COR-L47 (cell line): ENCODE results near the gene MTMR6.
A peak's percentile ranks its signal among the peaks of the same experiment; 100 is the strongest.

Source experiments
- DNase-seq: peaks from one replicate; lab custom pipeline; 2025; lab: John Stamatoyannopoulos, UW

Gene MTMR6

DNA sequence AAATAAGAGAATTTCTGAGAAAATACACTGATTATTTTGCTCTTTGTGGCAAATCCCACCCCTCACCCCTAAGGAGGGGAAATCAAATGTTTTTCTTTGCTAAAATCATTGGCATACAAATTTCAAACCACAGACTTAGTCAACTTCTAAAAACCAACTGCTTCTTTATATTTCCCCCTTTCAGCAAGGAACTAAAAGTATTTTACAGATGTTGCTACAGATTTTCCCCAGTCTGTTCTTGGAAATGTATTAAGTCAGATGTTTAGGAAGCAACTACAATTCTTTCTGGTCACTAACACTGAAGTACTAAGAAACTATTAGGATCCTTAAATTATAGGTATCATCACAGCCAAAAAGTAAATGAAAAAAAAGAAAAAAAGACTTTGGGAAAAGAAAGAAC lies 6.9 kb downstream of the MTMR6 start:
- DNase-seq: no peak

DNA sequence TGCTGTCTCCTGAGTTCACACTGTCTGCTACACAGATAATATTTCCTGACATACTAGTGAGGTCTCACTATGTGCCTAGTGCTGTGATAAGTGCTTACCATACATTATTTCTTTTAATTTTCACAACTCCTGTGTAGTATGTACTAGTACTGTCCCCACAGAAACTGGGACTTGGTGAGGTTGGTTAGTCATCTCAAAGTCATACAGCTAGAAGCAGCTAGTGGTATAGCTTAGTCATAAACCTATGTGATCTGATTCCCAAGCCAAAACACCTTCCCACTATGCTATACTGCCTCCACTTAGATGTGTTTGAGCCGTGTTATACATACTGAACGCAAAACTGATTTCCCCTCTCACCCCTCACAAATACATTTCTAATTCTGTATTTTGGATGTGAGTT lies 10.5 kb downstream of the MTMR6 start:
- DNase-seq: no peak

DNA sequence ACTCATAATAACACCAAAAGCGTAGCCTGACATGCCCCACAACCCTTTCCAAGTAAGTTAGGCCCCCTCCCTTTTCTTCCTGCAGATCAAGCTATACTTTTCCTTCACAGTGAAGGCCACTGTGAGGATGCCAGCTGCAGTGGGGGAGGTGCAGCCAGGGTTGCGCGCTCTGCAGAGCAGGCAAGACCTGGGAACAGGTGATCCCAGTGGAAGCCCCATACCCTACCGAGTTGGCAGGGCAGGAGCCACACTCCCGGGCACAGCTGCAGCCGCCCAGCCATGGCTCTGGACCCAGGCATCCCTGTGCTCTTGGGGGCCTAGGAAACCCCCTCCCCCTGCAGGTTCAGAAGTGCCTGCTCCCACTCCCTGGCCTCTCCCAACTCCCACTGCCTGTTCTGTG lies 18.7 kb downstream of the MTMR6 start:
- DNase-seq: no peak

DNA sequence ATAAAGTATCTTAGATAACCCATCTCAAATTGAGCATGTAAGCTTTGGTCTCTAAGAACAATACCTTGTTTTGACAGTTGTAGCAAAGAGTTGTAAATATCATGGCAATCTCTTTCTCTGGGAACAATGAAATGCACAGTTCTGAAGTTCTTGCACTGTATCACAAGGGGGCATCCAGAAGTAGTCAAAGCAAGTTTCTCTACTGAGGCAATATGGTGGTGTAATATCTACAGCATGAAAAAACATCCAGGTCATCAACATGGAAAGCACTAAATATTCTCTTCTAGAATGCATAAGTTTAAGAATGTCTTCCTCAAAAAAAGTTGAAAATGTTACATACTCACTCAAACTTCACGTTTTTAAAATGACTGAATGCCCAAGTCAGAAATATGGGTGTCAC lies 19.6 kb downstream of the MTMR6 start:
- no peak for DNase-seq

DNA sequence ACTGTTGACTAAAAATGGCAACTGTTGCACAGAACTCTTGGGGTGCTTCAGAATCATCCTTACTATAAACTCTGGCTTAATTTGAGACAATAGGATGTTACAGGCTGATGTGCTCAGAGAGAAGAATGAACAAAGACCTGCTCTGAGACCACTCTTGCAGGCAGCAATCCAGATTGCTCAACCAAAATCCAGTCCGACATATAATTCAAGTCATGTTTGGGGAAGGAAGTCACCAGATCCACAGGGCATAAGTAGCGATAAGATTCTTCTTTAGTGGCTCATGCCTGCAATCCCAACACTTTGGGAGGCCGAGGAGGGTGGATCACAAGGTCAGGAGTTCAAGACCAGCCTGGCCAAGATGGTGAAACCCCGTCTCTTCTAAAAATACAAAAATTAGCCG lies 20.6 kb downstream of the MTMR6 start:
- DNase-seq: no peak

DNA sequence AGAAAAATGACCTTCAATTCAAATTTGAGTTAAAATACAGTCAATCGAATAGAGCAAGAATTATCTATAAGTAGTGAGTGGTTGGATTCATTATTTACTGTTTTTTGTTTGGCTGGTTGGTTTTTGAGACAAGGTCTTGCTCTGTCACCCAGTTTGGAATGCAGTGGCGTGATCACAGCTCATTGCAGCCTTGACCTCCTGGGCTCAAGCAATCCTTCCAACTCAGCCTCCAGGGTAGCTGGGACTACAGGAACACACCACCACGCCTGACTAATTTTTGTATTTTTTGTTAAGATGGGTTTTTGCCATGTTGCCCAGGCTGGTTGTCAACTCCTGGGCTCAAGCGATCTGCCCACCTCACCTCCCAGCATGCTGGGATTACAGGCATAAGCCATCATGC lies 25.0 kb downstream of the MTMR6 start:
- DNase-seq: no peak

DNA sequence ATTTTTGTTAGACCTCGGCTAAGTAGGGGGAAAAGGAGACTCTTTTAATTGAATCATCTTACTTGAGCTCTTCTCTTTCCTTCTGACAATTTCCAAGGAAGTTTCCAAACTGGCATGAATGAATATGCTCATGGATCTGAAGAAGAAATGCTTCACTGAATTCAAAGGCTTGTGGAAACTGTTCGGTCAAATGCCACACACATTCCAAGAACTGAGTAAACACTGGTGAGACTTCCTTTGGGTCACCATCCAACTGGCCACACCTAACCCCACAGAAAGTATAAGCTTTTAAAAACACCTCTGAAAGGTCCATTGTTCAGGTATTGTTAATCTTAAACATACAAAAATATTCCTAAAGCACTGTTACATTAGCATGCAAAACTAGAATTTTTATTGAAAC lies 33.6 kb downstream of the MTMR6 start:
- no peak for DNase-seq

DNA sequence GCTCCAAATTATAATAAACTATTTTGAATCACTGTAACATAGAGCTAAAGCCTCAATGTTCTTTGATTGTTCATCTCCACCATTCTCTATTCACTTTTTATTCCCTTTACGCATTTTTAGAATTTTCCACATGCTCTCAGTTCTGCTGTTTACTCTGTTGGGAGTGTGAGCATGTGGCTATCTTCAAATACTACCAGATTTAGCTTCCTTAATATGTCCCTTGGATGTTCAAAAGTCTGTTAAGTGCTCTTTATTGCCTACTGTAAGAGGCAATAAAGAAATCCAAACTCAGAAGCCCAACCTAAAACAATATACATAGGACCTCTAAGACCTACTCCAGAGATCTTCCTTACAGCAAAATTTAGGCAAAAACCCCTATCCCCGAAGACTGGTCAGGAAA lies 34.5 kb downstream of the MTMR6 start:
- no peak for DNase-seq

DNA sequence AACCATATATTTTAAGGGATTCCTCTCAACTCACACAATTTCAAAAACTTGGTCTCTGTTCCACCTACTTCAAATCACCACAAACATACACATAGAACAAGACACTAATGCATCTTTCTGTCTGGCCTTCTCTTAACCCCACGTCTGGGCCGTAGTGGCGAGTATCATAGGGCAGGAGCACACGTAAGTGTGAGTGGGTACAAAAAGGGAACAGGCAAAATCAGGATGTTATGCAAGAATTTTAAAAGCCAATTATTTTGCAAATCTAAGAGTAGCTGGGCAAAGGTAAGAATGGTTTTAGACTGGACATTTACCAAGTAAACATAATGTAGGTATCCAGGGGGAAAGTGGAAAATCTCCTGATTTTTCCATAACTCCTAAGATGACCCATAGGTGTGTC lies 35.1 kb downstream of the MTMR6 start:
- DNase-seq: no peak

DNA sequence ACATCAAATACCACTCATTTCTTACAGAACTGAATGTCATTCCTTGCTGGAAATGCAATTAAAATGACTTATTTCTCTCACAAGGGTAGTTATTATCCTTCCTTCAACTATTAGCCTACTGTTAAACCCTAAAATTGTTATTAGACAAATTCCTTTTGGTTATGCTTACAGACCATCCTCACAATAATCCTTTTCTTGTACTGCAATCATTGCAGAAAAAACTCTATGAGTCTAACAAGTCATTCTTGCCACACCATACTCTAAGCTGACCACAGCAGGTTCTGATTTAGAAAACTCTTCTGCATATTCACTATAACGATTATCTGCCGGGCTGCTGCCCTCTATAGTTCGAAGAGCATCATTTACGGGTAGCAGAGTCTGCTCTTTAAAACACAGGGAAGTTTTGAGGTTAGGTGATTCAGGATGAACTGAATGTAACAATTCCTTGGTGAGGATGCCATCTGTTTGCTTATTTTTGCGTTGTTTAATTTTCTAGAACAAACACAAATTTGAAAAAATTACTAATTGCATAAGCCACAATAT lies 38.2 kb downstream of the MTMR6 start:
- peak; percentile 31 for DNase-seq

DNA sequence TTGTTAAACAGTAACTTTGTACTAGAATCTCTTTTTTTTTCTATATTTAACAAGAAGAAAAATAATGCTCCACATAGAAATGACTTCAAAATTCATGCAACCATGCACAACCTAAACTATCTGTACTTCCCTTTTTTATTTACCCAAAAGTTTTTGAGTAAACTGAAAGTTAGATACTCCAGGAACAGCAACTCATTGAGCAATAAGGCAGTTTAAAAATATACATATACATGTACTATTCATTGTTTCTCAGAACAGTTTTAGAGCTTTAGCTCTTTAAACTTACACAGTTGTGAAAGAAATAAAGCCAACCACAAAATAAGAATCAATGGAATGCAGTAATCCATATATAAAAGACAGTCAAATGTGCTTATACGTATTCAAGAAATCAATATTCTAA lies 39.2 kb downstream of the MTMR6 start:
- no peak for DNase-seq

DNA sequence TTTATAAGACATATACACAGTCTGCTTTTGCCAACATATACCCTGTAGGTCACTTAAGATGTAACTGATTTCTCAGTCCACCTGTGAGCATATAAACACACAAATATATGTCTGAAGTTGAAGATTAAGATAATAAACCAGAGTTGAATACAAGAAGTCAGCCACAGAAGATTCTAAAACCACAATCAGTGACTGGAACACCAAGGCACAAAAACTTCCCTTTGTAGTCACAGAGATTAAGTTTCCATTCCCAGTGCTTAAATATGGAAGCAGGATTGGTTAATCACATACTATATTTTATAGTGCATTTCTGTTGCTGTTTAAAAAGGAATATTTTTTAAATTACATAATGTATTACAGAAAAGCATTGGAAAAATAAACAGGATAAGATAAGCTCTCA lies 39.9 kb downstream of the MTMR6 start:
- no peak for DNase-seq

DNA sequence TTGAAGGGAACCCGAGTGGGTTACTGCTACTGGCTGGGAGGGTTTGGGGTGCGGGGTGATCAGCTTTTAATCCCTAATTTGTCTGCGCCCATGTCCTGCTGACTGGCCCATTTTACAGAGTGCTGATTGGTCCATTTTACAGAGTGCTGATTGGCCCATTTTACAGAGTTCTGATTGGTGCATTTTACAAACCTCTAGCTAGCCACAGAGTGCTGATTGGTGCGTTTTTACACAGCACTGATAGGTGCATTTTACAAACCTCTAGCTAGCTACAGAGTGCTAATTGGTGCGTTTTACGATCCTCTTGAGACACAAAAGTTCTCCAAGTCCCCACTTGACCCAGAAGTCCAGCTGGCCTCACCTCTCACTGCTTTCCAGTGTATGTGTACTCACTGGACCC lies 43.2 kb downstream of the MTMR6 start:
- no peak for DNase-seq

DNA sequence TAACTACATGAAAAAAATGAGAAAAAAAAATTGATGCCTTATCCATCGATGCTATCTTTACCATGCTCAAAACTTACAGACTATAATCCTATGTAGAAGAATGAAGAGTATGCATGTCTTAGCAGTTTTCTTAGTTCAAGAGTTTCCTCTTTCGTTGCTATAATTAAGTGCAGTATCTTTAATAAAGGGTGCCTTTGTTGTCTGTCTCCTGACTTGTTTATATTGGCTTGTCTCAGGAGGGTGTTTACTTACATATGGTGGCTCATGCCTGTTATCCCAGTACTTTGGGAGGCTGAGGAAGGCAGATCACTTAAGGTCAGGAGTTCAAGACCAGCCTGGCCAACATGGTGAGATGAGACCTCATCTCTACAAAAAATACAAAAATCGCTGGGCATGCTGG lies 44.3 kb downstream of the MTMR6 start:
- DNase-seq: no peak

DNA sequence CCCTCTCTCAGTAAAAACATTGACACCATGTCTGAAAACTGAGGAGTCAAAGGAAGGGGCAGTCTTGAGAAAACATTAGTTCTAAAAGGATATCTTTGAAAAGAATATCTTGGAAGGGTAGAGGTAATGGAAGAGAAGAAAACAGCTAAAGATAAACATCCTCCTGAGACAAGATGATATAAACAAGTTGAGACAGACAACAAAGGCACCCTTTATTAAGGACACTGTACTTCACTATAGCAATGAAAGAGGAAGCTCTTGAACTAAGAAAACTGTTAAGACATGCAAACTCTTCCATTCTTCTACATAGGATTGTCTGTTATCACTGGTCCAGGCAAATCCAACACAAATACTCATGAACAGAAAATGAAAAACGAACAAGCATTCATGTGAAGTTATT lies 46.3 kb downstream of the MTMR6 start:
- DNase-seq: no peak

DNA sequence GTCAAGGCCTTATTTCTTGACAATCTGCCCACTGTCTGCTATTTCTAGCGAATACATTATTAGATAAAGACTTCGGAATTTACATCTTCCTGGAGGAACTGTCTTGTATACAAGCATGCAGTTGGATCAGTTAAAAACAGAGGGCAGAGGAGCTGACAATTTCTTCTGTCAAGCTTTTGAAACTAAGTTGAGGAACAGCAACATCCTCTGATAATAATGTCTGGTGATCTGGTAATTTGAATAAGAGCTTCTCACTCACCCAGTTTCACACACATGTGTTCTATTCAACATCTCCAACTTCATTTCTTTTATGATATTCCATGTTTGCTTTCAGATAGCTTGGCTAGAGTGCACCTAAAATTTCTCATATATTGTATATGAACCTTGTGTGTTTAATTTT lies 50.2 kb downstream of the MTMR6 start:
- DNase-seq: no peak

DNA sequence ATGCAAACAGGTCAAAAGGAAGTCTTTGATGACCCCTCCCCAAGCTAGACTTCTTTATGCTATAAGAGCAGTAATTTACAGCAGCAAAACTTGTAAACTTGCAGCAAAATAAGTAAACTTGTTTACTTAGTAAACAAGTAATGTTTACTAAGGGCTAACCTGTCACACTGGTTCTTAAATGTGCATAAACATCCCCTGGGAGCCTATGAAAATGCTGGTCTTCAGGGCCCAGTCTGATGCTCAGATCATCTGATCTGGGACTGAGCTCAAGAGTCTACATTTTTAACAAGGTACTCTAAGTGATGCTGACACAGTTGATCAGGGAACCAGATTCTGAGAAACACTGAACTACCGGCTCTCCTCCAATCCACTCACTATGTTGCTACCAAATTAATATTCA lies 53.4 kb downstream of the MTMR6 start:
- no peak for DNase-seq

DNA sequence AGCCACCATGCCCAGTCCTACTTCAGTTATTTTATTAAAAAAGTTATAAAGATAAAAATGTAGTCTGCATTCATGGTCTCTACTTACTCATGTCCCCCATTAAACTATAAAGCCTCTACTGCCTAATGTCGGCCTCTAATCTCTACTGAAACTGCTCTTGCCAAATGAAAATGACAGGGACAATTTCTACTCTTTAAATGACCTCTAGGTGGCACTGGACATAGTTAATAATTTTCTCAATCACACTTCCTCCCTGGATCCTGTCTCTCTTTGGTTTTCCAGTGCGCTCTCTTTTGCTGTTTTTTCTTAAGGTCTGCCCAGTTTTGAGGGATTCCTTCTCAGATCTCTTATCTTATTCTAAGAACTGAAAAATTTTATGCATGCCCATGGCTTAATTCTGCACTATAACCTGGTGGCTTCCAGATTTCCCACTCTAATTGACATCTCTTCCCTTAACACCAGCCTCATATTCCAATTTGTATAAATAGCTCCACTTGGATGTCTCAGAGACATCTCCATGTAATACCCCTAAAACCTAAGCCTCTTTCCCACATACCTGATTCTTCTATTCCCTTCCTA lies 54.3 kb downstream of the MTMR6 start:
- DNase-seq: peak; percentile 24

DNA sequence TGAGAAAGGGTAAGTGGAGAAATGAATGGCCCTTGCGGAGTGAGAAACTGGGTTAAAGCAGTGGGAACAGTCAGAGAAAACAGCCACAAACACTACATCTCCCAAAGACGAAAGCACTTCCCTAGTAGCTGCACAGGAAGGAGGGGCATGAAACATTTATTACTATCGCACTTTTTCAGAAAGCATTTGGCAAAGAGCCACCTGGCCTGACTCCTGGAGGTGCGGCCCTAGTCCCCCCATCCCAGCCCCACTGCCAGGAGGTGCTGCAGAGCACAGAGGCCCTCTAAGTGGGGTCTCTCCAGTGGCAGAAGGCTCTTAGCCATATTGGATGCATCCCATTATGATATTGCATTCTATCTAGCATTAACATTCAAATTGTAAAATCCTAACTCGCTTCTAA lies 55.8 kb downstream of the MTMR6 start:
- DNase-seq: peak; percentile 3

DNA sequence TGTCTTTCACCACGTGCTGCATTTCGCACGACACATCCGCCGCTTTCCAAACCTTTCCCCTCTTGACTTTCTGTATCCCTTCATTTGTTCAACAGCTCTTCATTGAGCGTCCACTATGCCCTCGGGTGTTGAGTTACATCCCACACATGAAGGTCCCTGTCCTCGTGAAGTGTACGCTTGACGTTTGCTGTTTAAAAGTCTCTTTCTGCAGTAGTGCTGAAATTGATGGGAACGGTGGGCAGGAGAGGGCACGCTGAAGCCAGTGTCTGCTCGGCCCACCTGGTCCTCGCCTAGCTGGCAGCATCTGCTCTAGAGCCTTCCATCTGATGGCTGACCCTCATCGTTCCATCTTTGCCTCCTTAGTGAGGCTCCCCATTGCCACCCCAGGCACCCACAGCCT lies 59.6 kb downstream of the MTMR6 start:
- DNase-seq: no peak

DNA sequence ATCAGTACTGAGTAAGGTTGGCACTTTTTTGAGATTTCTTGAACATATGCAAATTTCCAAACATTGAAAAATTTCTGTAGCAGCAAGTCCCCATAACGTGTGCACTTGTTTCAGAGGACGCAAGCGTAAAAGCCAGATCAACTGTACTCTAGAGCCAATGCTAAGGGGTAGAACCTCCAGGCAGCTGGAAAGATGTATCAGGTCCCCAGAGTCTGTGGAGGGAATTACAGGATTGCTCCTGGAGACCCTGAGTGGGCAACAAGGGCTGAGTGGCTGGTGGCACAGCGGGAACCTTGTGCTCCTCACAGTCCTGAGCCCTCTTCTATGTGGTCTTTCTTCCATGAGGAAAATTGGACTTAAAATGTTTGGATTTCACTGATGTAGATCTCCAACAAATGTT lies 61.3 kb downstream of the MTMR6 start:
- no peak for DNase-seq

DNA sequence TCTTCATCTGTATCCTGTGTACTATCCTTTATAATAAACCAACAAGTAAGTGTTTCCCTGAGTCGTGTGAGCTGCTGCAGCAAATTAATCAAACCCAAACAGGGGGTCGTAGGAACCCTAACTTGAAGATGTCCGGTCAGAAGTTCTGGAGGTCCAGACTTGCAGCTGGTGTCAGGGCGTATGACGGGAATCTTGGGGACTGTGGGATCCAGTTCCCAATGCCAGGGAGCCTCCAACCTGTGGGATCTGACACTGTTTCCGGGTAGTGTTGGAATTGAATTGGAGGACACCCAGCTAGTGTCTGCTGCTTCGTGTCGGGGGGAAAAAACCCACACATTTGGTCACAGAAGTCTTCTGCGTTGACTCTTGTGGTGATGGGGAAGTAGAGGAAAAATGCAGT lies 63.1 kb downstream of the MTMR6 start:
- no peak for DNase-seq

DNA sequence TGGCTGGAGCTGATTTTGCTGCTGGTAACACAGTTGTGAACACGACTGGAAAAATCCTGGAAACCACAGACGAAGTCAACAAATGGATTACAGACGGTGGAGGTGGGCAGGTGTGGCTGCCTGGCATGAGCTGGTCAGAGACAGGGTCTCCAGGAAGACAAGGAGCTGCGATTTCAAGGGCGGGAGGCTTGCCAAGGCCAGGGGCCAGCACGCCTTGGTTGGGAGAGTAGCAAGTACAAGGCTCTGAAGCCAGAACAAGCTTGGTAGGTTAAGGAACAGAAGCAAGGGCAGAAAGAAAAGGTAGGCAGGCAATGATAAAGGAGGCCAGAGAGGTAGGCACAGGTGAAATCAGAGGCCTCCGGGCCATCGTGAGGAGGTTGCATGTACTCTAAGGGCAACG lies 64.5 kb downstream of the MTMR6 start:
- DNase-seq: no peak

DNA sequence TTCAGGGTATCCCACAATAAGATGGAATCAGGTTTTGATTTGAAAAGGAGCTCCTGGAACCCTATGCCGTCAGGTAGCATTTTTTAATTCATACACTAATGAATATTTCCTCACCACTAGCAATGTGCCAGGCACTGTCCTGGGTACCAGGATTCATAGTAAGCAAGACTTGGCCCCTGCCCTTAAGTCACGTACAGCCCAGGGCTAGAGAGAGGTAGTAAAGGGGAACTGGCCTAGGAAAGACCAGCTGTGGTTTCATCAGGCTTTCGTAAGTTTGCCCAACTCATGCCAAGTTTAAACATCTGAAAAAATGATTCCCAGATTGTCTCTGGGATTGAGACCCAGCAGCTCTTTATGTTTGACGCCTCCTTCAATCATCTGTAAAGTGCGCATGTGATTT lies 69.3 kb downstream of the MTMR6 start:
- DNase-seq: no peak
